NCI-H2107 treated with DMSO at 0.1 percent for 48 hours (cell line): ENCODE data around the gene TBC1D28.
"Not testable (repeated sequence)": the region's sequence is repeated elsewhere in the genome, so short reads cannot be mapped to it uniquely, and the experiment has no call there.

Source experiments
- DNase-seq: peaks from one replicate; lab custom pipeline; 2025; ENCODE audit not compliant: unreplicated experiment; lab: John Stamatoyannopoulos, UW

TBC1D28 gene

DNA sequence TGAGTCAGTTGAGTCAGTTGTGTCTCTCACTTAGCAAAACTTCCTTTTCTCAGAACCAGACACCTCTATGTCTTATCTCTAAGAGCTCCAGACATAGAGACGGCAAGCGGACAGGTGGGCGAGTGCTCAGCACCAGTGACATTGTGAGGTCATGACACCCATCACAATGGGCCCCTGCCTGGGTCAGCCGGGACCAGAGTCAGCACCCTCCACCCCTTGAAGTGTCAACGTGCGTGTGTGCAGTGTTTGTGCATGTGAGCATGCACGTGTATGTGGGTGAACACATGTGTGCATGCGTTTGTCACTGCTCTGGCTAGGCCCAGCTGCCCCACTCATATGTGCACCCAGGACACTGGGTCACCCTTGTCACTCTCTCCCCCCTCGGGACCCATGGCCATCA lies at the start of gene TBC1D28:
TSS of gene TBC1D28 (minus strand) at position 101 of the 400 bp plus-strand sequence. CDS start 3,039 bp downstream, outside the sequence.
- DNase-seq = not testable (repeated sequence)

DNA sequence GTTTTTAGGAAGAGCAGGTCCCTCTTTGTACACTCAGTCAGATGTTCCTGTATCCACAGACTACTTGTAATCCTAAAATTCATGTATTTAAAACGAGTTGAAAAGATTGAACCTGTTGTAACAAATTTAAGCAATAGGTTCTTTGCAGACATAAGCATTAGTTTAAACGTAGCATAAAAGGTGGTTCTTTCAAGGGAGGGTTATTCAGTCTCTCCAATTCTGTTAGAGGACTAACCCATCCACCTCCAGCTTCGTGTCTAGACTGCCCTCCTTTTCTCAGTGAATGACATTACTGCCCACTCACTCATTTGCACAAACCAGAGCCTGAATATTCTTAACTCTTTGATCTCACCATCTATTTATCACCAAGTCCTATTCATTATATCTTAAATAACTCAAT lies 38.5 kb upstream of the TBC1D28 start:
- not testable (repeated sequence) for DNase-seq

DNA sequence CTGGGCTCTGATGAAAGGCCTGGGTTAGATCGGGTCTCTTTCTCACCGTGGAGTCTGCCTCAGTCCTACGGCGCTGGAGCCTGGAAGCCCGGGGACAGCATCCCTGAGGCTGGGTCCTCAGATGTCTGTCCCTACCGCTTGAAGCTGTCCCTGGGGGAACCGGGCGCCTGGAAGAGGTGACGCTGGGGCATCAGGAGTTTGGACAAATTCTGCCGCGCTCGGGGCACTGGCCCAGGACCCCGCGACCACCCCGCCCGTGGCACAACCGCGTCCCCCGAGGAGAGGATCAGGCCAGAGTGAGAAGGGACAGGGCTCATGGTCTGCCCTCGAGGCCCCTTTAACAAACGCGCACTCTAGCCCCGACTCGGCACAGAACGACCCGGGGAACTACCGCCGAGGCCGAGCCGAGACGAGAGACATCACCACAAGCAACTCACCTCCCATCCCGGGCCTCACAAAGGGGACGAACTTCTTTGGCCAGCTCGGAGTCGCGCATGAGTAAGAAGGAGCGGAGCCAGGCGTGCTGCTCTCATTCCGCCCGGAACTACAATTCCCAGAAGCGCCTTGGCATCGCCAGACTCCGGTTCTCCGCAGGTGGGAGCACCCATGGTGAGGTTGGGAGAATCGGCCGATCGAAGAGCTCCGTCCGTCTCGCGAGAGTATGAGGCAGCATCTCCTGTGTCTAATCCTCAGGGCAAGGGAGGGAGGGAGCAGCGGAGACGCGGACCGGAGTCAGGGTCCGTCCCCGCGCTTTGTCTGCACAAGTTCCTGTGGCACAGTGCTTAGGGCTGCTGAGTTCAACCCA lies 37.8 kb upstream of the TBC1D28 start, which contains the start of gene FOXO3B:
TSS of gene FOXO3B (minus strand) at position 548 of the 805 bp plus-strand sequence. CDS start 663 bp downstream, outside the sequence.
- peak; percentile 55 for DNase-seq

DNA sequence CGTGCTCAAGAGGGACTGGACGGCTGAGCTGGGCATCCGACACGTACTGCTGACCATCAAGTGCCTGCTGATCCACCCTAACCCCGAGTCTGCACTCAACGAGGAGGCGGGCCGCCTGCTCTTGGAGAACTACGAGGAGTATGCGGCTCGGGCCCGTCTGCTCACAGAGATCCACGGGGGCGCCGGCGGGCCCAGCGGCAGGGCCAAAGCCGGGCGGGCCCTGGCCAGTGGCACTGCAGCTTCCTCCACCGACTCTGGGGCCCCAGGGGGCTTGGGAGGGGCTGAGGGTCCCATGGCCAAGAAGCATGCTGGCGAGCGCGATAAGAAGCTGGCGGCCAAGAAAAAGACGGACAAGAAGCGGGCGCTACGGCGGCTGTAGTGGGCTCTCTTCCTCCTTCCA lies 33.2 kb upstream of the TBC1D28 start:
- DNase-seq = not testable (repeated sequence)

DNA sequence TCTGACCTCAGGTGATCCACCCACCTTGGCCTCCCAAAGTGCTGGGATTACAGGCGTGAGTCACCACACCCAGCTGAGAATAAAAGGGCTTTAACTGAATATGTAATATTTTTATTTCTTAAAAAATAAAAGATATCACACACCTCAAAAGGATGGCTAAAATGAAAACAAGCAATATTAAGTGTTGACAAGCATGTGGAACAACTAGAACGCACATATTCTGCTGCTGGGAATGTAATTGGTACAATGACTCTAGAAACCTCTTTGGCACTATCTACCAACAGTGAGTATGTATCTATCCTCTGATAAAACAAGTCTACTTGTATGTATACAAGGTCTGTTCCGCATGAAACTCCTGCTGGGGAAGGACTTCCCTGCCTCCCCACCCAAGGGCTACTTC lies 32.7 kb upstream of the TBC1D28 start:
- DNase-seq = not testable (repeated sequence)

DNA sequence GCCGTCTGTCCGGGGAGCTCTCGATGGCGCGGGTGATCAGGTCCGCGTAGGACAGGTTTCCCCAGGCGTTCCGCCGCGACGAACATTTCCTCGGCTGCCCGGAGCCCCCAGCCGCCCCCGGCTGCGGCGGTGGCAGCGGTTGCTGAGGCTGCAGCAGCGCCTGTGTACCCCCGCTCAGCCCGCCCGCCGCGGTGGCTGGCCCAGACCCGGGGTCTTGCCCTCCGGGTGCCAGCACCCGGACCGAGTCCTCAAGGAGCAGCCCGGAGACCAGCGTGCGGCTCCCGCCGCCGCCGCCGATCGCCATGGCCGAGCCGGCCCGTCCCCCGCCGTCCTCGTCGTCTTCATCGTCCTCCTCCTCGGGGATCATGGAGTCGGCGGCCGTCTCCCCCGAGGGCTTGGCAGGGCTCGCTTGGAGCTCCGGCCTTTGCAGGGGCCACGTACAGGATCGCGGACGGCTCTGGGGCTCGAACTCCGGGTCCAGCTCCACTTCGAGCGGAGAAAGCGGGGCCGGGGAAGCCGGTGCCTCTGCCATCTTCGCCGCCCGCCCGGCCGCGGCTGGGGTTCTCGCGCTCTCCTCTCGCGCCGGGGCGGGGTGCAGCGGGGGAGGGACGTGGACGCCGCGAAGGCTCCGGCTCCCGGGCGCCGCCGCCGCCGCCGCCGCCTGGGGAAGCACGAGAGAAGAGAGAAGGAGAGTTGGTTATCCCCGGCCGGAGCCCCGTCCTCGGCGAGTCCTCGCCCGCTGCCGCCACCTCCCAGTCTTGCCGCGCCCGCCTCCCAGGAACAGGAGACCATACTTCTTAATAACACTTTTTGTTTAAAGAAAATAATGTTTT lies 28.4 kb upstream of the TBC1D28 start:
- not testable (repeated sequence) for DNase-seq

DNA sequence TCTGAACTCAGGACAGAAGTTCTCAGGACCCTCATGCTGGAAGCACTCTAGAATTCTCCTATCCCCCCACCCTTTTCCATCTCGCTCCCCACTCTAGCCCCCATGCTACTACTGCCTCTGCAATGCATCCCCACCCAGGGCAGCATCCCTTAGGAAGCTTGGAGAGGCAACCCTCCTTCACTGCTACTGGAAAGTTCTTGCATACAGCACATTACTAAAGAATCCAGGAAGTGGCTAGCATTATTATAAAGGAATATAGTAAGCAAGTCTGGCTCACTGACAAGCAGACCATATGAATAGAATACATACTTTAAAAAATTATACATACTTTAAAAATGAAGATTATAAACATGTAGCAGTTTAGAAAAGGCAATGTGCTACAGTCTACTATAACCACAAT lies 24.4 kb upstream of the TBC1D28 start:
- DNase-seq = not testable (repeated sequence)

DNA sequence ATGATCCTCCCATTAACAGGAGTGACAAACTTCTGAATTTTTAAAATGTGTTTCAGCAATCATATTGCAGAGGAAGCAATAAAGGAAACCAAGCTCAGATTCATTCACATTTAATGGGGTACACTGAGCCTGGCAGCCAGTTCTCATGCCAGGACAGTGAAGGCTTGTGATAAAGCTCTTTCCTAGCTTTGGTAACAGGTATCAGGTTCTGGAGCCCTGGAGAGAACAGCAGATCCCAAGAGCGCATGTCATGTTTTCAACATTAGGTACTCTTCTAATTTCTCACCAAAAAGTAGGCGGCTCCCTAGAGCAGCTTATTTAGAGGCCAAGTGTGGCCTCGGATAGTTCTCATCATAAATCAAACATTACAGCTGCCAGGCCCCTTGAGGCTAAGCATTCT lies 23.3 kb upstream of the TBC1D28 start:
- not testable (repeated sequence) for DNase-seq

DNA sequence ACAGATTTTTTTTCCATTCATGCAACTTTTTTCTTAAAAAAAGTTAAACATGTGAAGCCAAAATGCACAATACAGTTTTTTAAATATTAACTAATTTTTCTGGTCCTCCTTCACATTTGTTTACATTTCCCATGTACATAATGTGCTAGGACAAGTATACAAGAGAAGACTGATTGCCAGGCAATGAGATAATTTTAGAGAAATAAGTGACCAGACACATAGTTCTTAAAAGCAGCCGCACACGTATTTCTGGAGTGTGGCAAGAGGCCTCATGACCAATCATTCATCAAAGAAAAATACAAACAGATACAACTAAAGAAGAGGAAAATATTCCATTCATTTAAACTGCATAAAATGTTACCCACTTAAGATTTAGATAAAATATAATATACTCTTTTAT lies 22.1 kb upstream of the TBC1D28 start:
- DNase-seq = not testable (repeated sequence)

DNA sequence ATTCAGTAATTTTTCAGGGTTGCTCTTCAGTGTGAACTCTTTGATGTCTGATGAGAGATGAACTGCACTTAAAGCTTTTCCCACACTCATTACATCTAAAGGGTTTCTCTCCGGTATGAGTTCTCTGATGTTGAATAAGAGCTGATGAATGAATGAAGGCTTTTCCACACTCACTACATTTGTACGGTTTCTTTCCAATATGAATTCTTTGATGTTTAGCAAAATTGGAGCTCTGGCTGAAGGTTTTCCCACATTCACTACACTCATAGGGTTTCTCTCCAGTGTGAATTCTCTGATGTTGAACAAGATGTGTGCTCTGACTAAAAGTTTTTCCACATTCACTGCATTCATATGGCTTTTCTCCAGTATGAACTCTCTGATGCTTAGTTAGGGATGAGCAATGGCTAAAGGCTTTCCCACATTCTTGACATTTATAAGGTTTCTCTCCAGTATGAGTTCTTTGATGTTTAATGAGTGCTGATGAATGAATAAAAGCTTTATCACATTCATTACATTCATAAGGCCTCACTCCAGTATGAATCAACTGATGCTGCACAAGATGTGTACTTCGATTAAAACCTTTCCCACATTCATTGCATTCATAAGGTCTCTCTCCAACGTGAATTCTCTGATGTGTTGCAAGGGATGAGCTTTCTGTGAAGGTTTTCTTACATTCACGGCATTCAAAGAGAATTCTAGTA lies 17.9 kb upstream of the TBC1D28 start:
- not testable (repeated sequence) for DNase-seq

DNA sequence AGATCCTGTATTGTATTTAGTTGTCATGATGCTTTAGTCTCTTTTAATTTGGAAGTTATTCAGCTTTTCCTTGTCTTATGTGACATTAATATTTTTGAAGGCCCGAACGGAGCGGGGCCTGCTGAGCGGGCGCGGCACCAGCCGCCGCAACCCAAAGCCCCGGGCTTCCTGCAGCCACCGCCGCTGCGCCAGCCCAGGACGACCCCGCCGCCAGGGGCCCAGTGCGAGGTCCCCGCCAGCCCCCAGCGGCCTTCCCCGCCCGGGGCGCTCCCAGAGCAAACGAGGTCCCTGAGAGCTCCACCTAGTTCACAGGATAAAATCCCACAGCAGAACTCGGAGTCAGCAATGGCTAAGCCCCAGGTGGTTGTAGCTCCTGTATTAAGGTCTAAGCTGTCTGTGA lies 5.9 kb upstream of the TBC1D28 start:
- DNase-seq = not testable (repeated sequence)

DNA sequence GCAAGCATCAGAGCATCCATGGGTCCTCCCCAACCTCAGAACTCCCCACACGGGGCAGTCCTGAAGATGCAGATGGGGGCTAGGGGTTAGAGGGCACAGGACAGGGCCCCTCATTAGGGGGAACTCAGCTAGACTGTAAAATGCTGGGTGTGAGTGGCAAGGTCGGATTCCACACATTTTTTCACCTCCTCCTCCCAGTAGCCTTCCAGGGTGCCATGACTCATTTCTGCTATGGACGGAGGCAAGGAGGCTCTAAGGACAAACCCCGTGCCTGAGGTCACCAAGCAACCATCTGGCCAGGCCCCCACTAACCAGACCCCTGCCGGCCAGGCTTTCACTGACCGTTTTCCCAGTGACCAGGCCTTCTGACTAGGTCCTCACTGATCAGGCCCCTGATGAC lies 1.1 kb downstream of the TBC1D28 start:
- DNase-seq = not testable (repeated sequence)

DNA sequence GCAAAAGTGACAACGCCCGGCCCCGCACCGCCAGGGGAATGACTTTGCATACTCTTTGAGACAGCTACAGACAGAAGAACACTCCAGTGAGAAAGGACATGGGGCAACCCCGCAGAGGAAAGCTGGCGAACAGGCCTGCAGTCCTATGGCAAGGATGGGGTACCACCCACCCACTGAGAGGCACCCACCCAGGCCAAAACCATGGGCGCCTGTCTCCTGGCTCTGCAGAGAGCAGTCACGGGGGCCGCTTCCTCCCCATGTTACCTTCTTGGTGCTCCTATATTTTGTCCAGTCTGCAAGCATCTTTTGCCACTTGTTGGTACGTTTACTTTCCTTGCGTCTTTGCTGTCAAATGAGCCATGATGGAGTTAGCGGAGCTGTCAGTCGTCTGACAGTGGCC lies 5.8 kb downstream of the TBC1D28 start:
- DNase-seq = not testable (repeated sequence)

DNA sequence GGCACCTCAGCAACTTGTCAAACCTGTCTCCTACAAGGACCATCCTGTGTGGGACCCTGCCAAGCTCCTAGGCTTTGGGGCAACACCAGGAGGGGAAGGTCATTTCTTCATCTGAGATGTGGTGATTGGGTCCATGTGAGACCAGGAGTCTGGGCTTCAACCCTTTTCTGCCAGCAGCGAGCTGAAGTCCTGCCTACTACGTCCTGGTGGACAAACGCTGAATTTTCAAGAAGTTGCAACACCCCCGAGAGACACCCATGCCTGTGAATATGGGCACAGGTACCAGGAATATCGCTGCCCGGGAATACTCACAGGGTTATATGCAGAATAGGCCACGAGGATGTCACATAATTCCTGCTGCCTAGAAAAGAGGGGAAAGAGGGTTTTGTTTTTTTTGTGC lies 8.0 kb downstream of the TBC1D28 start:
- DNase-seq = not testable (repeated sequence)

DNA sequence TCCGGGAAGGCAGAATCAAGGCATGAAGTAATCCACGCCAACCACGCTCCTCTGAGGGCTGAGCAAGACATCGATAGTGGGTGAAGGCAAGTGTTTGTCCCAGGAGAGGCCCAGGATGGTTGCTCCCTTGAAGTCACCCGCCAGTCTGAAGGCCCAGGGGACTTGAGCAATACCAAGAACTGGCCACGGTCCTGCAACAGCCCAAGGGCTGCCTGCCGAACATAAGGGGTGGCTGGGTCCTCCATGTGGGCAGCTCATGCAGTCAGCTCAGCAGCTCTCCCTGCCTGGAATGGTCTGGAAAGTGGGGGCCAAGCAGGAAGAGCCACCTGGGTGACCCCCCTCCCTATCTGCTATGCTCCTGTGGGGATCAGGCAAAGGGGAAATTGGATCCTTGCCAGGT lies 8.4 kb downstream of the TBC1D28 start:
- not testable (repeated sequence) for DNase-seq

DNA sequence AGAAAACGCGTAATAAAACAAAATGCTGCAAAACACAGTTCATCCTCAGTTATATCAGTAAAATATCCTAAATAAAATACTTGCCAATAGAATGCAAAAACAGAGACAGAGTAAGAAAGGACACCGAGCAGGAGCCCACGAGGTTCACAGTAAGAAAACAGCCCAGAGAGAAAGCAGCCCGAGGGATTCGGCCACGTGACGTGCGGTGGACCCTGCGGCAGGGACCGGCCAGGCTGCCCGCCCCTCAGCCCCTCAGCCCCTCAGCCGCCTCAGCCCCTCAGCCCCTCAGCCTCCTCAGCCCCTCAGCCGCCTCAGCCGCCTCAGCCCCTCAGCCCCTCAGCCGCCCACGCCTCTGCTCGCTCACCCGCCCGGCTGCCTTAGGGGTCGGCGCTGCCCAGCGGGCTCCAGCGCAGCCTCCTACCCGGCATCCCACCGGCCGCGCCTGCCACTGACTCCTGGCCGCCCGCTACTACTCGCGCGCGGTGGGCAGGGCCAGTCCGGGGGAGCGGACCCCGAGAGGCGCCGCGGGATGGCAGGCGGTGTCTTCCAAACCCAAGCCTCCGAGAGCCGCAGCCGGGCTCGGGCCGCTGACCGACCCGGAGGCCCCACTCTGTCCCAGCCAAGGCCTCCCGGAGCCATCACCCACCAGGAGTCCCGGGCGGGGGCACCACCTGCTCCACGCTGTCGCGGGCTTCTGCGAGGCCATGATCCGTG lies 9.5 kb downstream of the TBC1D28 start:
- DNase-seq = not testable (repeated sequence)

DNA sequence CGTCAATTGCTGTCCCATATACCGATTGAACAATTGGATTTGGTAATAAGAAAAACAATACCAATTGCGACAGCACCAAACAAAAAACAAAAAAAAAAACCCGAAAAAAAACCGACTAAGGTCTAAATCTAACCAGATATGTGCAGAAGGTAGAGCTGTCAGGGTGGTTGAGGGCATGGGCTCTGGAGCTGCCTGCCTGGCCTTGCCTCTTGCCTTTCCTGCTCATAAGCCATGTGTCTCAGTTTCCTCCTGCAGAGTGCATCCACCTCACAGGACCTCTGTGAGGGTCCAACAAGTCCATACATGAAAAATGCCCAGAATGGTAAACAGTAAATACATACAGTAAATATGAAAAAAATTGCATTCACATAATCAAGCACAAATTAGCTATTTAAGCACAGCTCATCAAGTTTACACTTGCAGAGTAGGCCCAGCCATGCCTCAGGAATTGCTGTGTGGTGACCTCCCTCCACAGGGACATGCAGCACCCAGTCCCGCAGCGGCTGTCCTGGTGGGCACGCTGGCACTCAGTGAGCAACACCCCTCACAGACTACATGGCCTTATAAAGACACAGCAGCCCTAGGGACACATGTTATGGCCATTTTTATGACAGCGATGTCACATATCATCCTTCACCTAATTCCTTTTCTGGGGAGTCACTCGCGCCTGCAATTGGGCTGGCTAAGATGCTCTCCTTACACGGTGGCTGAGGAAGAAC lies 17.9 kb downstream of the TBC1D28 start:
- no peak for DNase-seq

DNA sequence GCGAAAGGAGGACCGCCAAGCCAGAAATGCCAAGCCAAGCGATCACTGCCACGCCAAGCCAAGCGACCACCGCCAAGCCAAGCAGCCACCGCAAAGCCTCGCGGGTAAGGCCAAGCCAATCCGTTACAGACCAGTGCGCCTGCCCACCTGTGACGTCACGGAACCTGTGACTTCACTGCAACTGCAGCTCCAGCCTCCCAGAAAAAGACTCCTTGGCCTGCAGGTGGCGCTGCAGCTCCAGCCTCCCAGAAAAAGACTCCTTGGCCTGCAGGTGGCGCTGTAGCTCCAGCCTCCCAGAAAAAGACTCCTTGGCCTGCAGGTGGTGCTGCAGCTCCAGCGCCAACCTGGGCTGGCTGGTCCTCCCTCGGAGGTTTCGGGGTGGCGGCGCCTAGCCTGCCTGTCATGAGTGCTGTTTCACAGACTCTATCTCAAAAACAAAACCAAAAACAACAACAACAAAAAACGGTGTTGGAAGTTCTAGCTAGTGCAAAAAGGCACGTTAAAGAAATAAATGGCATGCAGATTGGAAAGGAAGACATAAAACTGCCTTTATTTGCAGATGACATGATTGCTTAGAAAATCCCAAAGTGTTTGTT lies 18.6 kb downstream of the TBC1D28 start:
- DNase-seq = not testable (repeated sequence)

DNA sequence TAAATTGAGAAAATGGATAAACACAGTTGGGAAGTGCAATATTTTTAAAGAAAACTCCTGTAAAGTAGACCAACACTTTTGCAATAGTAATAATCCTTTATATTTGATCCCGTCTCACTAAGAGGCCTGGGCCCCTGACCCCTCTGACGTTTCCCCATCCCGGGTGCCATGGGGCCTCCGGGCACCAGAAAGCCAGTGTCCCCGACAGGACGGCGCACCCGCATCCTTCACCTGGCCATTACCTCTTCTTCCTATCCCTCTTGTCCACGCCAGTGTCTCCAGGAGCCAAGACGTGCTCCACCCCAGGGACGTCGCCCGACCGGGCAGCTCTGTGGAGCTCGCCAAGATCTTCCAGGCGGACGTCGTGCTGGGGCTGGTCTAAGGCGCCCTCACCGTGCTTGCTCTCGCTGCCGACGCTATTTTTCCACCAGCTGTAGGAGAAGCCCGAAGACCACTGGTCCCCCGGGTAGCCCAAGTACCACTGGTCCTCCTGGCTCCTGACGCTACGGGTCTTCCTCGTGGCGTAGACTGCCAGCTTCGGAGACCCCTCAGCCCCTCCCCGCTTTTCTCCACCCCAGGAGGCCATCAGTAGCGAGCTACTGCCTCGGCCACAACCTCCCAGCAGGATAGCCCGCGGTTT lies 19.2 kb downstream of the TBC1D28 start:
- DNase-seq = not testable (repeated sequence)
